GM18499 (cell line): ENCODE results near the gene DLX6.

ENCODE experiments used
- ATAC-seq: cut with Tn5 transposase; IDR thresholded peaks from one replicate; pipeline ENCODE4 v1.9.1; 2021; ENCODE audit warnings: moderate number of reproducible peaks; ENCODE audit not compliant: insufficient read depth, unreplicated experiment

The DLX6 gene

GRCh38 chr7:96995406-96996110 is 9.8 kb upstream of the DLX6 start:
- ATAC-seq: no peak

GRCh38 chr7:96996111-96996957 is 9.0 kb upstream of the DLX6 start:
- no peak for ATAC-seq

- ATAC-seq: no peak
Measured at GRCh38 chr7:96996958-96997511, 8.3 kb upstream of the DLX6 start.

- ATAC-seq: no peak
Measured at GRCh38 chr7:96997512-96998032, 7.8 kb upstream of the DLX6 start.

- no peak for ATAC-seq
Measured at GRCh38 chr7:96998333-96998732, 7.0 kb upstream of the DLX6 start.

- no peak for ATAC-seq
Measured at GRCh38 chr7:96998744-96999143, 6.6 kb upstream of the DLX6 start.

GRCh38 chr7:97001221-97001620 is 4.1 kb upstream of the DLX6 start:
- ATAC-seq: no peak

GRCh38 chr7:97001656-97002554 is 3.4 kb upstream of the DLX6 start:
- no peak for ATAC-seq

- ATAC-seq: no peak
Measured at GRCh38 chr7:97002555-97003261, 2.6 kb upstream of the DLX6 start.

GRCh38 chr7:97003262-97004246 is 1.8 kb upstream of the DLX6 start:
- no peak for ATAC-seq

- no peak for ATAC-seq
Measured at GRCh38 chr7:97004247-97005182, 838 bp upstream of the DLX6 start.

GRCh38 chr7:97006055-97006815 is 882 bp downstream of the DLX6 start:
- no peak for ATAC-seq

- no peak for ATAC-seq
Measured at GRCh38 chr7:97006816-97007582, 1.6 kb downstream of the DLX6 start.

GRCh38 chr7:97007583-97007861 is 2.2 kb downstream of the DLX6 start:
- ATAC-seq: no peak

- ATAC-seq: no peak
Measured at GRCh38 chr7:97008275-97008917, 3.0 kb downstream of the DLX6 start.
